Naive thymus-derived CD4-positive, alpha-beta T cell (primary cell): ENCODE results near the gene PHF19. TPM values are rescaled to one million over a fixed set of nuclear protein-coding genes. Genes with fewer than 3 reads are reported as not detected.

Experiments used
- ATAC-seq: fragments of 150-1000 bp; cut with Tn5 transposase; 2 replicates; pipeline ENCODE4 v1.10.0; 2021; ENCODE audit warnings: mild to moderate bottlenecking, moderate library complexity
- CTCF ChIA-PET: fragments of 350-600 bp; sonication (Branson Sonifier 250); formaldehyde crosslinking; loops from one replicate; lab custom pipeline; 2021; ENCODE audit warnings: antibody characterized with exemption; lab: Charles Lee
- POLR2A ChIA-PET: fragments of 350-600 bp; sonication (Branson Sonifier 250); formaldehyde crosslinking; loops from one replicate; lab custom pipeline; 2021; ENCODE audit warnings: antibody characterized with exemption, inconsistent platforms; lab: Charles Lee
- DNase-seq, 9 donors: peaks; one replicate each; pipeline versions ENCODE4 v3.0.0 to v3.0.0-alpha.2; 2020 to 2022; ENCODE audit warnings: mixed read lengths in 1 of 9
- H3K27ac ChIP-seq: one replicate; pipeline ENCODE4 v1.7.0; 2013; ENCODE audit warnings: mild to moderate bottlenecking, low read depth, low read length, moderate library complexity
- H3K27me3 ChIP-seq, 2 donors: one replicate each; pipeline ENCODE4 v1.7.0; 2013; ENCODE audit warnings: low read length in 2 of 2, mild to moderate bottlenecking in 2 of 2, moderate library complexity in 2 of 2; ENCODE audit not compliant: control insufficient read depth in 2 of 2, insufficient read depth in 2 of 2
- H3K36me3 ChIP-seq, 3 experiments: 1 replicate in 2 of 3; 2 replicates in 1 of 3; pipeline ENCODE4 v1.7.0; 2013; ENCODE audit warnings: low read length in 3 of 3, mild to moderate bottlenecking in 3 of 3, moderate library complexity in 1 of 3; ENCODE audit not compliant: insufficient read depth in 3 of 3, control insufficient read depth in 2 of 3
- H3K4me1 ChIP-seq, 2 donors: one replicate each; pipeline ENCODE4 v1.7.0; 2013; ENCODE audit warnings: low read length in 2 of 2, mild to moderate bottlenecking in 2 of 2, moderate library complexity in 1 of 2; ENCODE audit not compliant: control insufficient read depth in 2 of 2, insufficient read depth in 2 of 2
- H3K4me3 ChIP-seq: 2 replicates; pipeline ENCODE4 v1.7.0; 2013; ENCODE audit warnings: mild to moderate bottlenecking, low read length
- H3K9me3 ChIP-seq, 3 experiments: 1 replicate in 2 of 3; 2 replicates in 1 of 3; pipeline ENCODE4 v1.7.0; 2013; ENCODE audit warnings: low read length in 3 of 3; ENCODE audit not compliant: control insufficient read depth in 2 of 3
- H3K27ac Mint-ChIP-seq, 9 donors: one replicate each; pipeline ENCODE4 v1.8.0; 2020 to 2022; ENCODE audit warnings: mixed read lengths in 9 of 9, mild to moderate bottlenecking in 8 of 9, moderate library complexity in 5 of 9, inconsistent platforms in 2 of 9
- H3K27me3 Mint-ChIP-seq, 5 donors: one replicate each; pipeline ENCODE4 v1.8.0; 2021 to 2022; ENCODE audit warnings: mixed read lengths in 5 of 5, mild to moderate bottlenecking in 1 of 5
- H3K36me3 Mint-ChIP-seq, 5 donors: one replicate each; pipeline ENCODE4 v1.8.0; 2020 to 2022; ENCODE audit warnings: mixed read lengths in 5 of 5, mild to moderate bottlenecking in 3 of 5, inconsistent platforms in 1 of 5
- H3K4me1 Mint-ChIP-seq, 7 donors: one replicate each; pipeline ENCODE4 v1.8.0; 2020 to 2022; ENCODE audit warnings: mixed read lengths in 7 of 7, mild to moderate bottlenecking in 3 of 7, inconsistent platforms in 1 of 7
- H3K4me3 Mint-ChIP-seq, 10 donors: one replicate each; pipeline ENCODE4 v1.8.0; 2020 to 2022; ENCODE audit warnings: mild to moderate bottlenecking in 10 of 10, mixed read lengths in 10 of 10, moderate library complexity in 6 of 10, inconsistent platforms in 2 of 10
- H3K9me3 Mint-ChIP-seq, 11 donors: one replicate each; pipeline ENCODE4 v1.8.0; 2020 to 2022; ENCODE audit warnings: mixed read lengths in 11 of 11, mild to moderate bottlenecking in 4 of 11, inconsistent platforms in 1 of 11, moderate library complexity in 1 of 11
- intact Hi-C, 2 donors: fragments of 100-400 bp; cut with micrococcal nuclease; formaldehyde crosslinking; loops; one replicate each; pipeline ENCODE4 v1.15.1; 2023
- polyA plus RNA-seq, 2 donors: library from polyadenylated mRNA; unstranded; fragments of 300-500 nt; fragmentation: Illumina TruSeq; gene quantifications; one replicate each; pipeline ENCODE4 v1.2.3, GENCODE V29; 2021
- total RNA-seq, 6 experiments: library from RNA in 5 of 6; stranded (reverse) in 5 of 6; gene quantifications; 1 replicate in 5 of 6; 2 replicates in 1 of 6; pipeline ENCODE4 v1.2.3 and lab custom pipeline; 2021 to 2026

PHF19 gene
- total and polyA plus RNA-seq, 7 experiments from 2014 or later = 13.1 to 271 (median 84.0) TPM

GRCh38 chr9:120918931-120919842, 42.2 kb upstream of the PHF19 start:
- Histone ChIP-seq H3K36me3 (peaks cover 22 to 58% (median 23%) of the 10 kb centered on the region in 3 experiments), H3K27ac (peak overlapping the region; percentile 97), H3K4me1 (peaks cover 90 to 97% of the 10 kb centered on the region in 2 donors), H3K4me3 (peak overlapping the region; percentile 30), H3K9me3 (peaks cover 0 to 6% (median 0%) of the 10 kb centered on the region in 3 experiments), H3K27me3 (no peaks in the 10 kb centered on the region)
- Mint-ChIP-seq H3K36me3 (peaks cover 23 to 79% (median 40%) of the 10 kb centered on the region in 5 donors), H3K27ac (peak overlapping the region; percentile 37 to 100 (median 90)), H3K4me3 (peak overlapping the region in 9 of 10 donors; percentile 38 to 100 (median 71)), H3K9me3 (peaks cover 0 to 4% (median 0%) of the 10 kb centered on the region in 11 donors), H3K27me3 (no peaks in the 10 kb centered on the region), H3K4me1 (peaks cover 61 to 97% (median 88%) of the 10 kb centered on the region in 7 donors)
- intact Hi-C loops = no loop called here
- no peak for ATAC-seq
- ChIA-PET POLR2A (interaction anchor here (0.9 to 44.3 kb wide), 5 partner anchors 2 to 51 kb away, joined by 4 to 2417 read pairs (median 135); partner anchors contain the start of genes PHF19 and TRAF1), CTCF (interaction anchor here (0.6 to 0.9 kb wide), 3 partner anchors 20 to 141 kb away, joined by 3 to 4 read pairs (median 3); no protein-coding TSS in a partner anchor)
- no peak for DNase-seq

- peak overlapping the region in 8 of 9 donors; percentile 22 to 100 (median 88) for H3K27ac Mint-ChIP-seq
- ChIA-PET CTCF (interaction anchor here (2.5 kb wide), 1 partner anchor 27 kb away, joined by 15 read pairs; no protein-coding TSS in a partner anchor), POLR2A (interaction anchor here (0.6 to 44.3 kb wide), 4 partner anchors 3 to 1963 kb away, joined by 3 to 2417 read pairs (median 1210); partner anchors contain the start of gene TRAF1)
- H3K36me3 ChIP-seq = peaks cover 32 to 62% (median 32%) of the 10 kb centered on the region in 3 experiments
- H3K4me1 ChIP-seq = peaks cover 87 to 88% of the 10 kb centered on the region in 2 donors
- peaks cover 0 to 6% (median 0%) of the 10 kb centered on the region in 3 experiments for H3K9me3 ChIP-seq
- ATAC-seq (no peak), DNase-seq (no peak)
- H3K27ac ChIP-seq = peak overlapping the region; percentile 97
- H3K4me3 Mint-ChIP-seq = peak overlapping the region in 9 of 10 donors; percentile 2 to 67 (median 37)
- no peaks in the 10 kb centered on the region for H3K27me3 ChIP-seq
- H3K36me3 Mint-ChIP-seq = peaks cover 19 to 77% (median 42%) of the 10 kb centered on the region in 5 donors
- H3K4me1 Mint-ChIP-seq = peaks cover 59 to 95% (median 82%) of the 10 kb centered on the region in 7 donors
- no peak overlapping the region for H3K4me3 ChIP-seq
- intact Hi-C loops = no loop called here
- no peaks in the 10 kb centered on the region for H3K27me3 Mint-ChIP-seq
- H3K9me3 Mint-ChIP-seq = peaks cover 0 to 4% (median 0%) of the 10 kb centered on the region in 11 donors
These were observed 41.2 kb upstream of the PHF19 start for GRCh38 chr9:120917929-120918762.

- Histone ChIP-seq H3K4me1 (peaks cover 78 to 79% of the 10 kb centered on the region in 2 donors), H3K27me3 (no peaks in the 10 kb centered on the region), H3K4me3 (no peak overlapping the region), H3K9me3 (peaks cover 0 to 6% (median 0%) of the 10 kb centered on the region in 3 experiments), H3K36me3 (peaks cover 31 to 67% (median 35%) of the 10 kb centered on the region in 3 experiments), H3K27ac (peak overlapping the region; percentile 59)
- ChIA-PET POLR2A (interaction anchor here (0.6 to 44.3 kb wide), 8 partner anchors 3 to 1964 kb away, joined by 3 to 2417 read pairs (median 6); partner anchors contain the start of genes PHF19 and TRAF1), CTCF (interaction anchor here (0.7 to 2.5 kb wide), 11 partner anchors 7 to 235 kb away, joined by 3 to 17 read pairs (median 5); no protein-coding TSS in a partner anchor)
- Mint-ChIP-seq H3K27me3 (no peaks in the 10 kb centered on the region), H3K27ac (peak overlapping the region; percentile 82 to 93 (median 88)), H3K36me3 (peaks cover 27 to 77% (median 49%) of the 10 kb centered on the region in 5 donors), H3K4me1 (peaks cover 65 to 93% (median 81%) of the 10 kb centered on the region in 7 donors), H3K9me3 (peaks cover 0 to 4% (median 0%) of the 10 kb centered on the region in 11 donors), H3K4me3 (peak overlapping the region; percentile 2 to 76 (median 57))
- DNase-seq (no peak), ATAC-seq (no peak)
- intact Hi-C loops = loop anchor here (1.0 kb wide), 2 partner anchors 9 to 13 kb away; partner anchors contain the start of gene TRAF1 (in 2 of the 2)
These were observed 40.2 kb upstream of the PHF19 start for GRCh38 chr9:120916991-120917880.

- Mint-ChIP-seq H3K4me1 (peaks cover 60 to 92% (median 81%) of the 10 kb centered on the region in 7 donors), H3K9me3 (peaks cover 0 to 4% (median 0%) of the 10 kb centered on the region in 11 donors), H3K27ac (peak overlapping the region; percentile 82 to 95 (median 92)), H3K27me3 (no peaks in the 10 kb centered on the region), H3K36me3 (peaks cover 30 to 75% (median 52%) of the 10 kb centered on the region in 5 donors), H3K4me3 (peak overlapping the region; percentile 60 to 79 (median 74))
- Histone ChIP-seq H3K36me3 (peaks cover 35 to 67% (median 40%) of the 10 kb centered on the region in 3 experiments), H3K27me3 (no peaks in the 10 kb centered on the region), H3K4me3 (no peak overlapping the region), H3K27ac (peak overlapping the region; percentile 59), H3K4me1 (peaks cover 72% of the 10 kb centered on the region in 2 donors), H3K9me3 (peaks cover 0 to 6% (median 0%) of the 10 kb centered on the region in 3 experiments)
- ATAC-seq = no peak
- DNase-seq = no peak
- intact Hi-C loops = loop anchor here (1.0 kb wide), 2 partner anchors 10 to 12 kb away; partner anchors contain the start of gene TRAF1 (in 2 of the 2)
- POLR2A ChIA-PET = interaction anchor here (0.6 to 44.3 kb wide), 10 partner anchors 4 to 160 kb away, joined by 3 to 2417 read pairs (median 6); partner anchors contain the start of genes PHF19 and TRAF1
- CTCF ChIA-PET = interaction anchor here (0.7 to 2.5 kb wide), 13 partner anchors 8 to 236 kb away, joined by 3 to 17 read pairs (median 5); no protein-coding TSS in a partner anchor
These were observed 39.6 kb upstream of the PHF19 start for GRCh38 chr9:120916588-120916987.
